Measurements from ENCODE around the gene CHD1L.
A peak's percentile ranks its signal among the peaks of the same experiment; 100 is the strongest.

The CHD1L gene

GRCh38 chr1:147273409-147274336 is 31.2 kb downstream of the CHD1L start:
- CTCF ChIA-PET: interaction anchor here (0.6 to 6.7 kb wide), 30 partner anchors 9 to 619 kb away, joined by 3 to 146 read pairs (median 4); partner anchors contain the start of gene CHD1L
- TF ChIP-seq CTCF (IDR thresholded peaks at IDR 0.05; ENCODE audit: insufficient read depth, low read length, missing control alignments): peak; percentile 26
- no peak overlapping the region; the same call in 1 of the 2 replicates for H3K4me3 ChIP-seq (ENCODE audit: low read depth, low read length)
- POLR2A ChIA-PET: interaction anchor here (1.1 to 1.3 kb wide), 2 partner anchors 14 to 116 kb away, joined by 3 read pairs; no protein-coding TSS in a partner anchor
- DNase-seq (ENCODE audit: low read depth, low spot score): peak; percentile 42

- no peak for DNase-seq (ENCODE audit: low read depth, low spot score)
- no peak overlapping the region for H3K4me3 ChIP-seq (ENCODE audit: low read depth, low read length)
- POLR2A ChIA-PET: no interaction called here
- CTCF ChIA-PET: interaction anchor here (1.1 to 2.6 kb wide), 5 partner anchors 9 to 108 kb away, joined by 3 to 13 read pairs (median 3); partner anchors contain the start of gene CHD1L
- TF ChIP-seq CTCF (IDR thresholded peaks at IDR 0.05; ENCODE audit: insufficient read depth, low read length, missing control alignments): no peak
Observed at GRCh38 chr1:147281950-147282349, 39.5 kb downstream of the CHD1L start.

- POLR2A ChIA-PET: no interaction called here
- CTCF ChIA-PET: interaction anchor here (0.9 to 2.6 kb wide), 2 partner anchors 10 to 344 kb away, joined by 3 to 13 read pairs; no protein-coding TSS in a partner anchor
- TF ChIP-seq CTCF (IDR thresholded peaks at IDR 0.05; ENCODE audit: insufficient read depth, low read length, missing control alignments): no peak
- H3K4me3 ChIP-seq (ENCODE audit: low read depth, low read length): no peak overlapping the region
- DNase-seq (ENCODE audit: low read depth, low spot score): no peak
Observed at GRCh38 chr1:147283011-147283410, 40.5 kb downstream of the CHD1L start.

- CTCF ChIA-PET: interaction anchor here (1.0 to 1.3 kb wide), 2 partner anchors 14 to 103 kb away, joined by 4 read pairs; no protein-coding TSS in a partner anchor
- no peak for TF ChIP-seq CTCF (IDR thresholded peaks at IDR 0.05; ENCODE audit: insufficient read depth, low read length, missing control alignments)
- POLR2A ChIA-PET: interaction anchor here (0.9 kb wide), 1 partner anchor 14 kb away, joined by 3 read pairs; no protein-coding TSS in a partner anchor
Observed at GRCh38 chr1:147287133-147287865, 44.8 kb downstream of the CHD1L start.

GRCh38 chr1:147292012-147292411 is 49.5 kb downstream of the CHD1L start:
- TF ChIP-seq CTCF (IDR thresholded peaks at IDR 0.05; ENCODE audit: insufficient read depth, low read length, missing control alignments): no peak
- ChIA-PET POLR2A (interaction anchor here (1.9 kb wide), 1 partner anchor 49 kb away, joined by 6 read pairs; the partner anchor contains the start of gene CHD1L), CTCF (interaction anchor here (0.7 to 4.4 kb wide), 3 partner anchors 18 to 98 kb away, joined by 4 to 18 read pairs (median 12); partner anchors contain the start of gene CHD1L)
- DNase-seq (ENCODE audit: low read depth, low spot score): peak; percentile 69
- H3K4me3 ChIP-seq (ENCODE audit: low read depth, low read length): no peak overlapping the region; the same call in 1 of the 2 replicates

More at GRCh38 chr1:147287133-147287865, 44.8 kb downstream of the CHD1L start:
- DNase-seq (ENCODE audit: low read depth, low spot score): no peak
- H3K4me3 ChIP-seq (ENCODE audit: low read depth, low read length): no peak overlapping the region

Measured in AG04449 (cell line).